HG03575 (cell line): Measurements from ENCODE around the gene KAT6B.
"Not testable (repeated sequence)": the region's sequence is repeated elsewhere in the genome, so short reads cannot be mapped to it uniquely, and the experiment has no call there.

ENCODE experiments used
- ATAC-seq: cut with Tn5 transposase; IDR thresholded peaks from one replicate; pipeline ENCODE4 v1.9.1; 2021; ENCODE audit not compliant: unreplicated experiment, insufficient number of reproducible peaks, low FRiP score; ENCODE audit errors: extremely low read depth

Gene KAT6B

DNA sequence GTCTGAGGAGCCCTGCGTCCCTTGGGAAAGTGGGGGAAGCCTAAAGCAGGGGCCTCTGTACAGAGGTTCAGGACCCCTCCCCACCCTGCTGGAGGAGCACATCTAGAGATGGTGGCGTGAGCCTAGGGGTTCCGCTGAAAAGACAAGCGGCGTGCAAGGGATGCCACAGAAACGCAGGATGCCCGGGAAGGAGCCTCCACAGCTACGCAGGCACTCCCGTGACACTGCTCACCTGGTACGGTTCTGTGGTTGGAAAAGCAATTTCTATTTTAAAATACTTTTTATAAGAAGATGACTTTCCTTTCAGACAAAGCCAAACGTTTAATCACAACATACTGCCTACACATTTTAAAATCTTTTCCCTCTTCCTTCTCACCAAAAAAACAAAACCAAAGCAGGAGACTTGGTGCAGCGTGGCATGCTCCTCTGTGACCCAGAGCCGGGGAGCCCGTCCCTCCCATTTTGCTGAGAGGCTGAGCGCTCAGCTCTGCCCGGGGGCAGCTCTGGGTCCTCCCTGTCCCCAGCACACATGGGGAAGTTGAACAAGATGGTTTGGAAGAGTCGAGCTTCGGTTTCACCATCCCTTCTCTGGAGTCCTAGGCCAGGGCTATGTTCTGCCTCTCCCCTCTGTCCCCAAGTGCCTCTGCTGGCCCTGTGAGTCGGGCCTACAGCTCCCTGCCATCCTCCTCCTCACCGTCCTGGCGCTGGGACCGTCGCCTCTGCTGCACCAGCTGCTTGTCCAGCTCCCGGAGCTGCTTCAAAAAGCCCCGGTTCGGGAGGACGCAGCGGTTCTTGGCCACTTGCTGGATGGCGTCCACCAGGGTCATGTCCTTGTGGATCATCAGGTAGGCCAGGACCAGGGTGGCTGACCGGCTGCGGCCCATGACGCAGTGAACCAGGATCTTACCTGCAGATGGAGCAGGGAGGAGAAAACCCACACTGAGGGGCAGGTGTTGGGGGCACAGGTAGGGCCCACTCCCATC lies 211.1 kb downstream of the KAT6B start:
- ATAC-seq, result no peak

DNA sequence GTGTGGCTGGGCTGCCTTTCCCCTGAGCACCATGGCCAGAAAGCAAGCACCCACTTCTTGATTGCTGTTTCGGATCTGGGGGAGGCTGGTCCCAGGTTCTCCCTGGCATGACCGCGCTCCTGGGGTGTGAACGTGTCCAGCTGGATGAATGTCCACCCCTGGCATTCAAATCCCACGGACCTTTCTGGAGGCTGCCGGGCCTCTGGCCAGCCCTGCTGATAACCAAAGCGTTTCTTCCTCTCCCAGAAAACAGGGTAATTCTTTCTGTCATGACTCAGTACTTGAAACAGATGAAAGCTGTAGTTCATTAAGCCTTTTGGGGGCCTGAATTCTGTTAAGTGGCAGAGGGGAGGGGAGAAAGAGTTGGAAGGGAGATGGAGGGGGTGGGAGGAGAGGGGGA lies 211.9 kb downstream of the KAT6B start:
- no peak for ATAC-seq

DNA sequence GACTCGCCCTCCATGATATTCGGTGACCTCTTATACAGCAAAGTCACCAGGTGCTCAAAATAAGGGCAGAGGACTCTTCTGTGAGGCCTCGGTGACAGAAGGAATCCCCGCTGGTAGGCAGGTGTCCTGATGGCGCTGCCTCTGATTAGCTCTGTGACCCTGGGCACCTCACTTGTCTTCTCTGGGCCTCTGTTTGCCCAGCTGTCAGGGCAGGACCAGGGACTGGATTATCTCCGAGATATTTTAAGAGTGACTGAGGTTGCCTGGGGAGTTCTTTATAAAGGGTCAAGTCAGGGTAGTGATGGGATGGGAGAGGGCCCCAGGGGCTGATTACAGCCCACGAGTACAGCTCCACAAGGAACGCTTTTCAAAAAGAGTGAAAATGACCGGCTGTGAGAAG lies 214.2 kb downstream of the KAT6B start:
- ATAC-seq, result no peak

DNA sequence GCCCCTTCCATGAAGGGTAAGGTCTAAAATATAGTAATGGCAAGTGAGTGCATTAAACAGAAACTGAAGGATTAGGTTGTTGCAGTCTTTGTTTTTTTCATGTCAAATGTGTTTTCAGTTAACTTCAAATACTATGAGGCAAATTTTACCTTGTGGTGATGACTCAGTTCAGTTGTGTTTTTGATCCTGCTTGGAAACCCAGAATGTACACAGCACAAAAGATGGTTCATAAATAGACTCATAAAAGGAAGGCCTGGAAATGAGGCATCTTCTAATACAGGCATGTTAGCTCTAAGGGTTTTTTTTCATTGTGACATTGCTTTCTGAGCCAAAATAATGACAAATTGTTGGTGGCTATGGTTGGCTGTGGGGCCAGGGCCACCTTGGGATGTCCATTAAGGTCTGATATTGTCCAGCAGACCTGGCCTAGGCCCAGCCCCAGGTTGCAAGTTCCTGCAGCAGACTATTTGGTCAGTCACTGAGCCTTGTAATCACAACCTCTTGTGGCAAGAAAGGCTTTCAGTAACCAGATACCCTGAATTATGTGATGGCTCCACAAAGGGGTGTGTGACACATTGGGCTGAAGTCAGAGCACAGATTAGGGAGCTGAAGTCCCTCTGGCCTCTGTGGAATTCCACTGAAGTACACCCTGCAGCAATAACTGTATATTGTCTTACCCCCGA lies 216.0 kb downstream of the KAT6B start:
- no peak for ATAC-seq

DNA sequence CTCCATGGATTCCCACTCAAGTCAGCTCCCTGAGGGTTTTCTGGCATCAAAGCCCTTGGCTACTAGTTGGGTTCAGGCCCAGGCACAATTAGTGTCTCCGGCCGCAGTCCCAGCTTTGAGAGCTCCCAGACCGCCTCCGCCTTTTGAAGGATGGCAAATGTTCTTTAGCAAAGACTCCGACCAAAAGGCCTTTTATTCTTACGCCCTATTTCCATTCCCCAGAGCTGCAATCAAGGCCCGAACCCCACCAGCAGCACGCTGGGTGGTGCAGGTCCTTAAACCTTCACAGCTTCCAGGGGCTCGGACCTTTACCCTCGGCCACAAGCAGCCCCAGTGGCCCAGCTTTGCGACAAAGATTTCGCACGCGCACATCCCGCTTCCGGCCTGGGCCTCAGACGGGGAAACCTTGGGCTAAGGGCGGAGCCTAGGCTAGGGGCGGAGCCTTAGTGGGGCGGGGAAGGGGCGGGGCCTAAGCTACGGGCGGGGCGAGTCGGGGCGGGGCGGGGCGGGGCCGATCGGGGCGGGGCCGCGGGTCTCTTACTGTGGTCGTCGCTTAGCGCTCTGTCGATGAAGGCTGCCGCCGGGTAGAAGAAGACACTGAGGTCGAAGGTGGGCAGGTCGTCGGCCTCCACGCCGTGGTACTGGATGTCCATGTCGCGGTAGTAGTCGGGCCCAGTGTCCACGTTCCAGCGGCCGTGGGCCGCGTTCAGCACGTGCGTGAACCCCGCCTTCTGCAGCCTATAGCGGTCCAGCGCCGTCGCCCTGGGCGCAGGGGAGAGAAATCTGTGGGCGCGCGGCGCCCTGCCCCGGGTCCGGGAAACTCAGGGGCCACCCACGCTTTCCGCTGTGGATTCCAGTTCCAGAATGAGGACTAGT lies 217.1 kb downstream of the KAT6B start:
- no peak for ATAC-seq

DNA sequence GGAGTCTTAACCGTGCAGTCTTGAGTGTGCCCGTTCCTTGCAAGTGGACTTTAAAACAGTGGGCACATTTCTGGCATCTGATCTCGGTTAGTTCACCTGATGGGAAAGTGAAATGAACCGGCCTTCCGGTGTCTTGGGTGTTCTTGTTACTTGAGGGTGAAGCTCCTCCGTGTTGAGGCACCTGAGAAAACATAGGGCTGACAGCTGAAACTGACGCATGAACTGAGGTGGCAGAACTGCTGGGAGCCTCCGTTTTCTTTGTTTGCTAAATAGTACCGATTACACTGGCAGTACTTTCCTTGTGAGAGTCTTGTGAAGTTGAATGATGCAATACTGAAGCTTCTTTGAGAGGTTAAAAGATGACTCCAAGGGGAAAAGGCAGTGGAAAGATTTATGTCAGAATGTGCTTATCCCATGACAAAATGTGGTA lies 222.3 kb downstream of the KAT6B start:
- no peak for ATAC-seq

DNA sequence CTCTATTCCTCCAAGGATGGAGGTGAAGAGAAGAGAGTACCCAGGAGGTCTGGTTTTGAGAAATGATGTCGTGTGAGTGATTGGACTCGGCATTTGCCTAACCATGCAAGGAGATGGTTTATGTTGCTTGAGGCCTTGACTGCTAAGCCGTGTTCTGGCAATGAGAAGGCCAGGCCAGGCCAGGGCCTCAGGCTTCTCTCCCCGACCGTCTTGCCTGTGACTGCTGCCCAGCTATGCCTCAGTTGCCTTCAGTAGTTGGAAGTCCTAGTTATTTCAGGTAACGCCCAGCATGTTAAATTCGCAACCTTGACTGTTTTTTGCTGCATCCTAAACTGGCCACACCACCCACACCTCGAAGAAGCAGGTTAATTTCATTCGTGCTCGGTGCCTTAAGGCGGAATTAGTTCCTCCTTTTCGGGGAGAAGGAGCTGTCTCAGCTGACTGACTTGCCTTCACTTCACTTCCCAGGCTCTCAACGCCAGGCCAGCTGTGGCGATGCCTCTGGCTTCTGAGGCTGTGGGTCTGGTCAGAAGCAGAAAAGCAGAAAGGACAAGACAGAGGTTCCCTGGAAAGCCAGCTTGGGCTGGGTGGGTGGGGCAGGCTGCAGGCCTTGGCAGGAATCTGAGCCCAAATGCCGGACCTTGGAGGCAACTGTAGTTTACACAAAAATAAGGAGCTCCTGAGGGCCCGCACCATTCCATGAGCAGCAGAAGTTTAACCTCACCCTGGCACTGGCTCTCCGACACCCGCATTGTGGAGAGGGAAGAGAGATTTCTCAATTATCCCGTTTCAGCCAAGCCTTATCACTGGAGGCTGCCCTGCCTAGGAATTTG lies 223.1 kb downstream of the KAT6B start:
- no peak for ATAC-seq

DNA sequence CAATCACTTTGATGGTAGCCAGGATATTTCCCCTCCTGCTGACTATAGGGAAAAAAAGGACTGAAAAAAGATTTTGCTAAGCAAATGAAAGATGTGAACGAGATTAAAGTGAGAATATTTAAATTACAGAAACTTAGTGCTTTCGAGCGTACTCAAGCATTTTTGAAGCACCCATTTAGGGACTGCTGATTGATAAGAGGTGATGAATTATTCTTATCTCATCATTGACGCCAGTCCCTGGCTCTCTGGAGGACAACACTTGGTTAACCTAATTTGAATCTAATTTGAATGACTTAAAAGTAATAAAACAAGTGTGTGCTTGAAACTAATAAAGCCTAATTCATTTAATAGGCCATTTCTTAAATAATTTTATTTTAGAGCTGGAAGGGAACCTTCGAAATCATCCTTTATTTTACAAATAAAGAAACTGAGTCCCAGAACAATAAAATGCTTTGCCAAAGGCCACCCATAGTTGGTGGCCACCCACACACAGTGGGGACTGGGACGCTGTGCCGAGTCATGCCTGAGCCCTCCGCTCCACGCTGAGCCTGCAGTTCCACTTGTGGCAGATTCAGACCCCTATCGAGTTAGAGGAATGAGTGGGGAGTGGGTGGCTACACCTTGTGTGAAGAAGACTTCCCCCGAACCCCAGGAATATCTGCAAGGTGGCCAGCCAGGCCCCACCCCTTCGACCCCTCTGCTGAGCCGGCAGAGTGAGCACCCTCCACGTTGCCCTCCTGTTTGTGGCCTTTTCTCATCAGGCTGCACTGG lies 223.9 kb downstream of the KAT6B start:
- ATAC-seq, result no peak

DNA sequence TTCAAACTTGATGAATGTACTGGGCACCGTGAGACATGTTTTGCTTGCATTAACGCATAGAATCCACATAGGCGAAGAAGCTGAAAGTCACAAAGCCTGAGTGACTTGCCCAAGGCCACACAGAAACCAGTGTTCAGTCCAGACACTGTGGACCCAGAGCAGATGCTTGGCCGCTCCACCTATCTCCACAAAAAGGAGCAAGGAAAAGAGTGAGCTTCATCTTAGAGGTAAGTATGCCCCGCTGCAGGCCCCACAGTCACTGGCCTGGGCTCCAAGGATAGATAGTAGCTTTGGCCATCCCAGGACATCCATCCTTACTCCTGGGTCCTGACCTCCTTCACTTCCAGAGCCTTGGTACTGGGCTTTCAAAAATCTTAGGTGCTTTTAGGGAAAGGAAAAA lies 224.9 kb downstream of the KAT6B start:
- no peak for ATAC-seq

DNA sequence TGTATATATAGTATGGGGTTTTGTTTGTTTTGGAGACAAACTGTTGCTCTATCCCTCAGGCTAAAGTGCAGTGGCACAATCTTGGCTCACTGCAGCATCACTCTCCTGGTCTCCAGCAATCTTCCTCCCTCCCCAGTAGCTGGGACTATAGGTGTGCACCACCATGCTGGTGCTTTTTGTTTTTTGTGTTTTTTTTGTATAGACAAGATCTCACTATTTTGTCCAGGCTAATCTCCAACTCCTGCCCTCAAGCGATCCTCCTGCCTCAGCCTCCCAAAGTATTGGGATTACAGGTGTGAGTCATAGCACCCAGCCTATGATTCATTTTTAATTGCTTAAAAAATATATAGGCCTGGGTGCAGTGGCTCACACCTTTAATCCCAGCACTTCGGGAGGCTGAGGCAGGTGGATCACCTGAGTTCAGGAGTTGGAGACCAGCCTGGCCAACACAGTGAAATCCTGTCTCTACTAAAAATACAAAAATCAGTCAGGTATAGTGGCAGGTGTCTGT lies 229.6 kb downstream of the KAT6B start:
- ATAC-seq, result not testable (repeated sequence)

DNA sequence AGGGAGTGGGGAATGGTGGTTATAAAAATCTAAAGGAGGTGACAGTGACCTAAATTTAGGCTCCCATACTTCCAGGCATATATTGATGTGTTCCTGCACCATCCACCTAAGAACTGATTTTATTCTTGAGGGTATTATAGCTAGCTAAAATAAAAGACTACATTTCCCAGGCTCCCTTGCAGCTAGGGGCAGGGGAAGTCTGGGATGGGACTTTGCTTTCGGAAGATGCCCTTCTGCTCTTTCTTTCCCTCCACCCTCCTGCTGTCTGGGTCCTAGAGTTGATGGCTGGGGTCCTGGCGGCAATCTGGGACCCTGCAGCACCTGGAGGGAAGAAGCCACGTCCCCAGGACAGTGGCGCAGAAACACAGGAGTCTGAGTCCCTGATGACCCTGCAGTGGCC lies 231.3 kb downstream of the KAT6B start:
- ATAC-seq, result no peak

DNA sequence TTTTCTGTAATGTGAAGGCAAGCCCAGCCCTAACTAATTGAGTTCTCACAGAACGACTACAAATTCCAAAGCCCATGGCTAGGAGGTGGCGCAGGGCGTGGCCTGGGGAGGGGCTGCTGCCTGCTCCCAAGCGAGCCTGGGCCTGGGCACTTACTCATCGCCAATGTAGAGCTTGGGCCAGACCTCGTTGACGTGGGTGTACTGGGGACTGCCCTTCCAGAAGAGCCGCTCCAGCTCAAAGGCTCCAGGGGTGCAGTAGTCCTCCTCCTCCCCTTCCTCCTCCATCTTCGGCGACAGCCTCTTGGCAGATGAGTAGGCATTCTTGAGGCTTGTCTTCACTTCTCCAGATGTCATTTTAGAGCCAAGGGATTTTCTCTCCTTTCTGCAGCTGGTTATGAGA lies 231.8 kb downstream of the KAT6B start:
- ATAC-seq, result no peak

DNA sequence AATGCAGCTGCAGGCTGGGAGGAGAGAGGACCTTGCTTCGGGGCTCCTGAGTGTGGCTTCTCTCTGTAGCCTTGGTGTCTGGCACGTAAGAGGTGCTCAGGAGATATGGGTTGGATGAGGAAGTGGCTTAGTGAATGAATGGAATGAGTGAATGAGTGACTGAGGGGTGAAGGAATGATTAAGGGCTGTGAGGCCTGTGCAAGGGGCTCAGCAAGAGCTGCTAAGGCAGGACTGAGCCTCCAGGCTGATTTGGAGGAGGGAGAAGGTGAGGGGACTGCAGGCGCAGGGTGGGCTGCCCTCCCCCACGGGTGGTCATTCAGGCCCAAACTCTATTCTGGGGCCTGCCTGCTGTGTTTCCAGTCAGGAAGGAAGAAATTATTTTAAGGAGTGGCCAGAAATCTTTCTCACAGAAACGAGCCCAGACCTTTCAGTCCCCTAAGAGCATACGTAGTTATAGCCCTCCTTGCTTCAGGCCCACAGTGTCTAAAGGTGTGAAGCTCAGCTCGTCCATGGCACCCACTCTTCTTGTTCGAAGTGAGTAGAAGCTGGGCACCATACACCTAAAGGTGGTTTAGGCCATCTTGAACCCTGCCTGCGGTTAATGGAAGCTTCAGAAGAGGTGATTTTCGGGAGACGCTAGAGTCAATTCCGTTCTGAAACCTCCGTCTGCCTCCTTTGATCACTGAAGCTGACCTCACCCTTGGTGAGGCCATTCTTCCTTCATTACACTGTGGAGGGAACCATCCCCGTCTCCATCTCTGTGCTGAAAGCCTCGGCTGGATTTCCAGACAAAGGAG lies 235.5 kb downstream of the KAT6B start:
- ATAC-seq, result no peak

DNA sequence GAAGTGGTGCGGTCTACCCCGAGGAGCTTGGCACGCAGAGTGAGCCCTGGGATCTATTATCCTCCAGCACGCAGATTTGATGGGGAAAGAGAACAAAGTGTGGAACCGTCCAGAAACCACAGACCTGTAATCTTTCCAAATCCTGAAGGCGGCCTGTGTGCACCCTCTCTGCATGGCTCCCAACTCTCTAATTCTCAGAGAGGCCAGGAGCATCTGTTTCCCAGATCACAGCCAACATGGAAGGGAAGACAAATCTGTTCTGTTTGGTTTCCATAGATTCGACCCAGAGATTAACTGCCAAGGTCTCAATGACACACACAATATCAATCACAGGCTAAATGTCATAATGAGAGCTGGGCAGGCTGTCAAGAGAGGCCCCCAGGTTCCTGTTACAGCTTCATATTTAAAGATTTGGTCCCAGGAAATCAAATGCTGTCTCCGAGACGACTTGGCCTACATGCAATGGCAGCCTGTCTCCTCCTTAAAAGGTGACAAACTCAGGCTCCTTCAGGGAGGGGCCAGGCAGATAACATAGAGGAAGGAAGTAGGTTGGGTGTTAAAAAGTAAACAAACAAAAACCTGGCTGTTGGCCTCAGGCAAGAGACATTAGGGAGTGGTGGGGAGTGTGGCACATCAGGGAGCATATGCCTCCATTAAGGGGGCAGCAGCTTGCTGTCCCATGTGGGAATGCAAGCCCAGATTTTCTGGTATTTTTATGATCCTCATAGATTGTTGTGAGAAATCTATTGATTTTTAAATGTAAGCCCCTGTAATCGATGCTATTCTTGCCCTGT lies 236.3 kb downstream of the KAT6B start:
- no peak for ATAC-seq

DNA sequence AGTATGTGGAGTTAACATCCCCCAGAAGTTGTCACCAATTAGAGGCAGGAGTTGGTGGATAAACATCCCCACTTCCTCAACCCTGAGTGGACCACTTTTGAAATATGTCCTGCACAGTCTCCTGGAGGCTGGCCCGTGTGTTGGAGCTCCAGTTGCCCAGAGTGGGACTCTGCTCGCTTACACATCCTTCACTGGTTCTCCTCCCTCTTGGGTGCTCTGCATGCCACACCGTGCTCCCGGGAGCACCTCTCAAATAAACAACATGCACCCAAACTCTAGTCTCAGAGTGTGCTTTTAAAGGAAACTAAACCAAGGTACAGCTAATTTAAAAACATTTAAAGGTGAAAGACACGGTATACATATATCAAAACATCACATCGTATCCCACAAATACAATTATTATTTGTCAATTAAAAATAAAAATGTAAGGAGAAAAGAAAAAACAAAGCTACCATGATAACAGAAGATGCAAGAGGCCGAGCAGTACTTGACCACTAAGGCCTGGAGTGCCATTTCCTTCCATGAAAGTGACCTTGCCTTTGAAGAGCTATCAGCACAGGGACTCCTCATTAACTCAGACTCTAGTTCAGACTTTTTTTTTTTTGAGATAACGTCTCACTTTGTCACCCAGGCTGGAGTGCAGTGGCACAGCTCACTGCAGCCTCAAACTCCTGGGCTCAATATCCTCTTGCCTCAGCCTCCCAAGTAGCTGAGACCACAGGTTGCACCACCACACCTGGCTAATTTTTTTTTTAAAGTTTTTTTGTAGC lies 237.2 kb downstream of the KAT6B start:
- ATAC-seq, result no peak
